ENCODE results near the gene KDM4B. TPM values are rescaled to one million over a fixed set of nuclear protein-coding genes. Genes with fewer than 3 reads are reported as not detected.

KDM4B gene
- total and polyA plus RNA-seq, 9 of the 15 experiments (the other 6 are each of a cell fraction or from before 2014, with no cell fraction given) = 0.21 to 29.9 (median 7.3) TPM

DNA sequence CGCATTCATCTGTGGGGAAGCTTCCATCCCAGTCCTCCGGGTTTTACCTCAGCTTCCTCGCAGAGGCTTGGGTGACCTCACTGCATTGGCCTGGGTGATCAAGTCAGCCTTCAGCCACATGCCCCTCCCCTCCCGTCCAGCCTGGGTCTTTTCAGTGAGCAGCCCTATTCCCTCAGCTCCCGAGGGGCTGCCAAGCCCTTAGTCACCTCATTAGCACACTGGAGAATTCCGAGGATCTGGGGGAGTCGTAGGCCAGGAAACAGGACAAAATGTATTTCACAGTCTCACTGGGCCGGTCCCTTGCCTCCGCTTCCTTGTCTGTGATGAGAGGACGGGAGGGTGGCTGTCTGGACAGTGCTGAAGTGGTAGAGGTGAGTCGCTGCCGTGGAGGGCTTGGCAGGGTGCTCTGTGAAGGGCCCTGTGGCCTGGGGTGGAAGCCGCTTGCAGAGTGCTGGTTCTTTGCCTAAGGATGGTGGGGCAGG, 19.9 kb downstream of the KDM4B start (continued):
- TF ChIP-seq HNRNPLL (IDR thresholded peaks at IDR 0.05; ENCODE audit: low read depth, low read length, poor library complexity, severe bottlenecking) = no peak
- no peak for TF ChIP-seq RFX1 (IDR thresholded peaks at IDR 0.05)
- TF ChIP-seq ESRRA (IDR thresholded peaks at IDR 0.05; ENCODE audit: borderline replicate concordance, low read depth) = no peak
- no peak for TF ChIP-seq NCOR1 (IDR thresholded peaks at IDR 0.05)

DNA sequence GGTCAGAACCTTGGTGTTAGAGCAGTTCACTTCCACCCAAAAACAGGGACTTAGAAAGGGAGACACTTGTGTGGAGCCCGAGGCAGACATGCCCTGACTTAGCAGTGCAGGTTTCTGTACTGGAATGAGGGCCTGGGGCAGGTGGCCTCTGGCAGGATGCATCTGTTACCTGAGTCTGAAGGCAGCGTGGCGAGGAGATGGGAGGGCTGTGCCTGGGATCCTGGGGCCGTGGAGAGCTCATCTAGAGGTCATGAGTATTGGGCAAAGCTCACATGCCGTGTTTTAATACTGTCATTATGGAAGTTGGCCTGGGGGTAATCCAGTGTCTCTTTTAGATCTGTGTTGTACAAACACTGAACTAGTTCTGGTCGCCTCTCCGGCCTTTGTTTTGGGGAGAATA, 21.4 kb downstream of the KDM4B start:
- H3K27ac ChIP-seq (ENCODE audit: extremely low read depth, low read depth, low read length) = no peak overlapping the region
- peaks cover 66% of the 10 kb centered on the region for H4K20me1 ChIP-seq (replicated peaks; ENCODE audit: control insufficient read depth, insufficient read depth, low read length)
- H2AFZ ChIP-seq (ENCODE audit: low read depth, low read length) = no peak overlapping the region
- H3K9me3 ChIP-seq (replicated peaks; ENCODE audit: control insufficient read depth, insufficient read depth, low read depth, low read length) = no peaks in the 10 kb centered on the region
- in situ Hi-C loops (cut with MboI) (no loop called here), intact Hi-C loops (cut with micrococcal nuclease) (no loop called here)
- H3K79me2 ChIP-seq (ENCODE audit: control insufficient read depth, insufficient read depth, low read length) = peaks cover 79% of the 10 kb centered on the region
- H3K36me3 ChIP-seq (ENCODE audit: control insufficient read depth, insufficient read depth, low read length) = no peaks in the 10 kb centered on the region
- H3K4me1 ChIP-seq (replicated peaks in 1 of 2; ENCODE audit: control insufficient read depth in 2 of 2, insufficient read depth in 2 of 2, low read length in 2 of 2) = peaks cover 27 to 45% of the 10 kb centered on the region in 2 experiments
- ChIA-PET CTCF (ENCODE audit: low intra/inter-chr PET ratio) (no interaction called here), POLR2A (no interaction called here)
- H3K9me1 ChIP-seq (ENCODE audit: control insufficient read depth, insufficient read depth, low read length) = peaks cover 18% of the 10 kb centered on the region
- H3K9ac ChIP-seq (ENCODE audit: insufficient read depth in 1 of 2, low read depth in 2 of 2, low read length in 2 of 2) = no peak overlapping the region
- BruUV-seq (replicated peaks) = no TSS peak
- no peak for FAIRE-seq
- no peak for ATAC-seq
- no peak overlapping the region for H3K4me2 ChIP-seq (ENCODE audit: insufficient read depth, low read length)
- DNase-seq (ENCODE audit: extremely low read depth in 1 of 4, low spot score in 3 of 4) = no peak
- H3K4me3 ChIP-seq = no peak overlapping the region
- WGBS (ENCODE audit: insufficient coverage, low coverage, missing lambda C conversion rate) = 69% methylated on average over 7 of the region's 7 CpGs
- H3K27me3 ChIP-seq (ENCODE audit: control insufficient read depth in 2 of 2, insufficient read depth in 2 of 2, low read length in 2 of 2) = no peaks in the 10 kb centered on the region
- TF ChIP-seq RBM34 (IDR thresholded peaks at IDR 0.05; ENCODE audit: borderline replicate concordance, insufficient read depth, low read length) (no peak), KAT8 (IDR thresholded peaks at IDR 0.05; ENCODE audit: low read depth) (no peak), HDAC6 (IDR thresholded peaks at IDR 0.05; ENCODE audit: low read depth, low read length) (no peak), GABPA (tag; conservative IDR thresholded peaks at IDR 0.05; ENCODE audit: low read depth) (no peak), ELF1 (tag; IDR thresholded peaks at IDR 0.05) (no peak), TOE1 (IDR thresholded peaks at IDR 0.05; ENCODE audit: borderline replicate concordance) (no peak), TOE1 (CRISPR knock-in tag; IDR thresholded peaks at IDR 0.05; ENCODE audit: borderline replicate concordance, low read depth) (no peak), MEF2D (tag; conservative IDR thresholded peaks at IDR 0.05; ENCODE audit: low read depth) (no peak), HNRNPLL (IDR thresholded peaks at IDR 0.05; ENCODE audit: low read depth, low read length, poor library complexity, severe bottlenecking) (no peak), ZNF274 (IDR thresholded peaks at IDR 0.05; ENCODE audit: borderline replicate concordance, low read depth, low read length) (no peak), FOXJ3 (CRISPR knock-in tag; IDR thresholded peaks at IDR 0.05) (no peak), ZNF584 (CRISPR knock-in tag; IDR thresholded peaks at IDR 0.05; ENCODE audit: low read depth) (no peak), BRD9 (IDR thresholded peaks at IDR 0.05; ENCODE audit: low read depth, partially characterized antibody) (no peak), FIP1L1 (IDR thresholded peaks at IDR 0.05; ENCODE audit: low read depth, low read length, poor library complexity, severe bottlenecking) (no peak), SIN3A (IDR thresholded peaks at IDR 0.05; ENCODE audit: borderline replicate concordance in 2 of 2, control insufficient read depth in 1 of 2, low read depth in 2 of 2, low read length in 2 of 2) (no peak), KLF10 (CRISPR knock-in tag; IDR thresholded peaks at IDR 0.05) (no peak)
- TF ChIP-seq, protein P1, sequence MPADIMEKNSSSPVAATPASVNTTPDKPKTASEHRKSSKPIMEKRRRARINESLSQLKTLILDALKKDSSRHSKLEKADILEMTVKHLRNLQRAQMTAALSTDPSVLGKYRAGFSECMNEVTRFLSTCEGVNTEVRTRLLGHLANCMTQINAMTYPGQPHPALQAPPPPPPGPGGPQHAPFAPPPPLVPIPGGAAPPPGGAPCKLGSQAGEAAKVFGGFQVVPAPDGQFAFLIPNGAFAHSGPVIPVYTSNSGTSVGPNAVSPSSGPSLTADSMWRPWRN (IDR thresholded peaks at IDR 0.05; ENCODE audit: low read depth) = no peak
- TF ChIP-seq, protein P2, sequence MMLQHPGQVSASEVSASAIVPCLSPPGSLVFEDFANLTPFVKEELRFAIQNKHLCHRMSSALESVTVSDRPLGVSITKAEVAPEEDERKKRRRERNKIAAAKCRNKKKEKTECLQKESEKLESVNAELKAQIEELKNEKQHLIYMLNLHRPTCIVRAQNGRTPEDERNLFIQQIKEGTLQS (IDR thresholded peaks at IDR 0.05) = no peak
- TF ChIP-seq, protein P2 (CRISPR knock-in tag; conservative IDR thresholded peaks at IDR 0.05) = no peak
